Right lobe of liver (tissue), 4 donors: ENCODE data around the gene MYRF.

Experiments
- CTCF ChIP-seq, 4 donors: fragments of 200-600 bp in 3 of 4; fragments of 450-650 bp in 1 of 4; IDR thresholded peaks; one replicate each; pipeline versions ENCODE4 v1.5.1 to v1.8.0; 2016 to 2022; ENCODE audit warnings: antibody characterized with exemption in 4 of 4, mild to moderate bottlenecking in 2 of 4
- POLR2A ChIP-seq: fragments of 450-650 bp; IDR thresholded peaks from one replicate; pipeline ENCODE4 v1.6.1; 2017; ENCODE audit warnings: antibody characterized with exemption, mild to moderate bottlenecking
- donor health status: DM: no; HTN: no; CAD: no.
- donor health status: DM: no; HTN: no; CAD: no.
- donor health status: DM: no; HTN: yes; CAD: no.

- TF ChIP-seq CTCF (IDR thresholded peaks at IDR 0.05) (no peak), POLR2A (no peak)
These were observed 40.1 kb upstream of the MYRF start for GRCh38 chr11:61712314-61712713.
